CD4-positive, alpha-beta memory T cell (primary cell): ENCODE results near the gene SRRM5. TPM values are rescaled to one million over a fixed set of nuclear protein-coding genes. Genes with fewer than 3 reads are reported as not detected.
"Not testable (repeated sequence)": the region's sequence is repeated elsewhere in the genome, so short reads cannot be mapped to it uniquely, and the experiment has no call there.

ENCODE experiments used
- CTCF ChIA-PET: fragments of 350-600 bp; sonication (Branson Sonifier 250); formaldehyde crosslinking; loops from one replicate; lab custom pipeline; 2021; ENCODE audit warnings: inconsistent platforms; ENCODE audit not compliant: partially characterized antibody; lab: Charles Lee
- POLR2A ChIA-PET: fragments of 350-600 bp; sonication (Branson Sonifier 250); formaldehyde crosslinking; loops from one replicate; lab custom pipeline; 2021; ENCODE audit not compliant: partially characterized antibody; lab: Charles Lee
- DNase-seq, 5 donors: peaks; one replicate each; pipeline versions ENCODE4 v3.0.0 to v3.0.0-alpha.2; 2020 to 2022; ENCODE audit warnings: mixed read lengths in 1 of 5
- H3K27ac ChIP-seq: one replicate; pipeline ENCODE4 v1.7.0; 2013; ENCODE audit warnings: low read depth, low read length
- H3K27me3 ChIP-seq: 2 replicates; pipeline ENCODE4 v1.7.0; 2013; ENCODE audit warnings: mild to moderate bottlenecking, low read length, moderate library complexity; ENCODE audit not compliant: insufficient read depth
- H3K36me3 ChIP-seq: 2 replicates; pipeline ENCODE4 v1.7.0; 2013; ENCODE audit warnings: mild to moderate bottlenecking, low read length, moderate library complexity; ENCODE audit not compliant: insufficient read depth
- H3K4me1 ChIP-seq: 2 replicates; pipeline ENCODE4 v1.7.0; 2013; ENCODE audit warnings: mild to moderate bottlenecking, low read length, moderate library complexity; ENCODE audit not compliant: insufficient read depth
- H3K4me3 ChIP-seq, 2 donors: one replicate each; pipeline ENCODE4 v1.7.0; 2013; ENCODE audit warnings: low read length in 2 of 2, mild to moderate bottlenecking in 1 of 2
- H3K9me3 ChIP-seq, 2 donors: one replicate each; pipeline ENCODE4 v1.7.0; 2013; ENCODE audit warnings: low read length in 2 of 2, control low read depth in 1 of 2; ENCODE audit not compliant: control insufficient read depth in 1 of 2
- H3K27ac Mint-ChIP-seq, 7 donors: one replicate each; pipeline ENCODE4 v1.8.0; 2020 to 2021; ENCODE audit warnings: mixed read lengths in 7 of 7, mild to moderate bottlenecking in 6 of 7, inconsistent platforms in 3 of 7, moderate library complexity in 3 of 7
- H3K27me3 Mint-ChIP-seq, 2 donors: one replicate each; pipeline ENCODE4 v1.8.0; 2020 to 2021; ENCODE audit warnings: mixed read lengths in 2 of 2
- H3K36me3 Mint-ChIP-seq, 2 donors: one replicate each; pipeline ENCODE4 v1.8.0; 2020 to 2021; ENCODE audit warnings: mixed read lengths in 2 of 2, inconsistent platforms in 1 of 2, mild to moderate bottlenecking in 1 of 2
- H3K4me1 Mint-ChIP-seq, 4 donors: one replicate each; pipeline ENCODE4 v1.8.0; 2020 to 2021; ENCODE audit warnings: mixed read lengths in 4 of 4, mild to moderate bottlenecking in 1 of 4
- H3K4me3 Mint-ChIP-seq, 8 donors: one replicate each; pipeline ENCODE4 v1.8.0; 2020 to 2021; ENCODE audit warnings: mixed read lengths in 8 of 8, mild to moderate bottlenecking in 7 of 8, moderate library complexity in 6 of 8, inconsistent platforms in 3 of 8
- H3K9me3 Mint-ChIP-seq, 8 donors: one replicate each; pipeline ENCODE4 v1.8.0; 2020 to 2021; ENCODE audit warnings: mixed read lengths in 8 of 8, mild to moderate bottlenecking in 5 of 8, inconsistent platforms in 3 of 8, moderate library complexity in 1 of 8
- intact Hi-C: fragments of 100-400 bp; cut with micrococcal nuclease; formaldehyde crosslinking; loops from one replicate; pipeline ENCODE4 v1.15.1; 2023
- polyA plus RNA-seq, 2 donors: library from polyadenylated mRNA; unstranded; fragments of 300-500 nt; fragmentation: Illumina TruSeq; gene quantifications; one replicate each; pipeline ENCODE4 v1.2.3, GENCODE V29; 2021
- total RNA-seq, 2 experiments: library from RNA; stranded (reverse); gene quantifications; one replicate each; pipeline ENCODE4 v1.2.3, GENCODE V29; 2021

SRRM5 gene
- total and polyA plus RNA-seq, 4 experiments from 2014 or later, result 0.10 to 0.99 (median 0.83) TPM; not detected in 1

GRCh38 chr19:43634506-43634871, 22.6 kb downstream of the SRRM5 start:
- Histone ChIP-seq H3K36me3 (no peaks in the 10 kb centered on the region), H3K4me1 (peaks cover 4% of the 10 kb centered on the region), H3K9me3 (no peaks in the 10 kb centered on the region), H3K27ac (no peak overlapping the region), H3K4me3 (no peak overlapping the region), H3K27me3 (peaks cover 13% of the 10 kb centered on the region)
- POLR2A ChIA-PET, result no interaction called here
- H3K9me3 Mint-ChIP-seq, result no peaks in the 10 kb centered on the region
- no peak for DNase-seq
- CTCF ChIA-PET, result interaction anchor here (1.4 kb wide), 1 partner anchor 80 kb away, joined by 3 read pairs; no protein-coding TSS in a partner anchor
- H3K27ac Mint-ChIP-seq, result no peak overlapping the region
- H3K4me3 Mint-ChIP-seq, result no peak overlapping the region
- H3K27me3 Mint-ChIP-seq, result peaks cover 16 to 17% of the 10 kb centered on the region in 2 donors
- H3K4me1 Mint-ChIP-seq, result peaks cover 4 to 7% (median 4%) of the 10 kb centered on the region in 4 donors
- no peaks in the 10 kb centered on the region for H3K36me3 Mint-ChIP-seq
- intact Hi-C loops, result no loop called here

DNA sequence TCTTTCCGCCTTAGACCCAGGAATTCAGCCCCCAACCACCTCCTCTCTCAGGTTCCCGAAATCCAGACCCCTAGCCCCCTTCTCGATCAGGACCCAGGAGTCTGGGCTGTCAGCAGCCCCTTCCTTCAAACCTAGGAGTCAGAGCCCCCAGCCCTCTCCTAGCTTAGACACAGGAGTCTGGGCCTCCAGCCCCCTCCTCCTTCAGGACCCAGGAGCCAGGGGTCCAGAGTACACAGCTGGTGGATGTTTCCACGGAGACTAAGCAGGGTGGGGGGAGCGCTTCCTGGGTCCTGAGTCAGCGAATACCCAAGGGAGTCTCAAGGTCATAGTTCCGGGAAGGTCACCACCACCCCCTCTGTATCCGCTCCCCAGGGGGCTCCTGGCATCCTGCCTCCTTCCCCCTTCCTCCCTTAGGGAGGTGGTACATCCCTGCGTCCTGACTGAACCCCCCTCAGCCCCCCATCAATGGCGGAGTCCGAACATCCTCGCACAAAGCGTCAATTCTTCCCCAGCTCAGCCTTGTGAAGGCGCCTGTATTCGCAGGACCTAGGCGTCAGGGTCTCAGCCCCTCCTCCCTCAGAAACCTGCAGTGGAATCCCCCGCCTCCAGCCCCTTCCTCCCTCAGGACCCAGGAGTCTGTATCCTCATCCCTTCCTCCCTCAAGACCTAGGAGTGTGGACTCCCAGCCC, 23.1 kb downstream of the SRRM5 start:
- H3K9me3 ChIP-seq, result no peaks in the 10 kb centered on the region
- H3K9me3 Mint-ChIP-seq, result no peaks in the 10 kb centered on the region
- POLR2A ChIA-PET, result no interaction called here
- intact Hi-C loops, result no loop called here
- CTCF ChIA-PET, result interaction anchor here (1.4 kb wide), 1 partner anchor 80 kb away, joined by 3 read pairs; no protein-coding TSS in a partner anchor
- no peaks in the 10 kb centered on the region for H3K36me3 ChIP-seq
- peak overlapping the region in 1 of 8 donors; percentile 33 for H3K4me3 Mint-ChIP-seq
- peak overlapping the region in 1 of 7 donors; percentile 29 for H3K27ac Mint-ChIP-seq
- peaks cover 4 to 7% (median 5%) of the 10 kb centered on the region in 4 donors for H3K4me1 Mint-ChIP-seq
- no peak overlapping the region for H3K27ac ChIP-seq
- H3K36me3 Mint-ChIP-seq, result no peaks in the 10 kb centered on the region
- no peak overlapping the region for H3K4me3 ChIP-seq
- peaks cover 4% of the 10 kb centered on the region for H3K4me1 ChIP-seq
- no peak for DNase-seq
- peaks cover 17 to 18% of the 10 kb centered on the region in 2 donors for H3K27me3 Mint-ChIP-seq
- H3K27me3 ChIP-seq, result peaks cover 13% of the 10 kb centered on the region

- Mint-ChIP-seq H3K4me1 (peaks cover 6 to 11% (median 8%) of the 10 kb centered on the region in 4 donors), H3K27me3 (peaks cover 17 to 21% of the 10 kb centered on the region in 2 donors)
- H3K9me3 ChIP-seq, DNase-seq, H3K36me3 Mint-ChIP-seq, H3K9me3 Mint-ChIP-seq, H3K27ac ChIP-seq, POLR2A ChIA-PET, H3K36me3 ChIP-seq, intact Hi-C loops, H3K4me1 ChIP-seq, H3K4me3 ChIP-seq, H3K27ac Mint-ChIP-seq, H3K4me3 Mint-ChIP-seq: not testable (repeated sequence)
- peaks cover 13% of the 10 kb centered on the region for H3K27me3 ChIP-seq
- CTCF ChIA-PET, result interaction anchor here (1.4 kb wide), 1 partner anchor 81 kb away, joined by 3 read pairs; no protein-coding TSS in a partner anchor
These were observed 23.7 kb downstream of the SRRM5 start for GRCh38 chr19:43635561-43635940.

DNA sequence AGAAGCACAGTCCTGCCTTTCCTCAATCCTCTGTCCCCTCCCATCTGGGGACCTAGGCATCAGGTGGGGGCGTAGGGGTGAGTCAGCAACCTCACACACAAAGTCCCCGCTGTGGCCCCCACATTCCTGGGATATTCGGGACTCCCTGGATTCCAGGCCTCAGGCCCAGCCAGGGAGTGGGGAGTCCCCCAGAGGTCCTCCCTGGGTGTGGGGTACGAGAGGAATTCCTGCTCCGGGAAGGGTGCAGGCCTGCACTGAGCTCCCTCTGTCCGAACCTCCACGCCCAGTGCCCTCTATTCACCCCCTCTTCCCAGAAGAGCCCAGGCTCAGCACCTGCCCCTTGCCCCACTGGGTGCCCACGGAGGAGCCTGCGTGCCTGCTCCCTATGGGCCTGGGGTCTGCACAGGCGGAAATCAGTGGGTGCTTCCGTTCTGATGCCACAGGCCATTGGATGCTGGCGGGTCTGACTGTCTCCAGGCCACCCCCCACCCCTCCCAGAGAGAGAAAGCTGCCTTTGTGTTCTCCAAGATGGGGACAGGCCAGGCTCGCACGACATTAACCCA, 24.3 kb downstream of the SRRM5 start:
- H3K36me3 Mint-ChIP-seq, result no peaks in the 10 kb centered on the region
- DNase-seq, result no peak
- POLR2A ChIA-PET, result no interaction called here
- H3K9me3 Mint-ChIP-seq, result no peaks in the 10 kb centered on the region
- no peaks in the 10 kb centered on the region for H3K9me3 ChIP-seq
- H3K4me1 ChIP-seq, result peaks cover 10% of the 10 kb centered on the region
- H3K4me3 ChIP-seq, result no peak overlapping the region
- intact Hi-C loops, result no loop called here
- H3K4me3 Mint-ChIP-seq, result no peak overlapping the region
- peaks cover 13% of the 10 kb centered on the region for H3K27me3 ChIP-seq
- no peak overlapping the region for H3K27ac ChIP-seq
- CTCF ChIA-PET, result no interaction called here
- H3K36me3 ChIP-seq, result no peaks in the 10 kb centered on the region
- peaks cover 17 to 22% of the 10 kb centered on the region in 2 donors for H3K27me3 Mint-ChIP-seq
- H3K27ac Mint-ChIP-seq, result no peak overlapping the region
- peaks cover 6 to 14% (median 10%) of the 10 kb centered on the region in 4 donors for H3K4me1 Mint-ChIP-seq

DNA sequence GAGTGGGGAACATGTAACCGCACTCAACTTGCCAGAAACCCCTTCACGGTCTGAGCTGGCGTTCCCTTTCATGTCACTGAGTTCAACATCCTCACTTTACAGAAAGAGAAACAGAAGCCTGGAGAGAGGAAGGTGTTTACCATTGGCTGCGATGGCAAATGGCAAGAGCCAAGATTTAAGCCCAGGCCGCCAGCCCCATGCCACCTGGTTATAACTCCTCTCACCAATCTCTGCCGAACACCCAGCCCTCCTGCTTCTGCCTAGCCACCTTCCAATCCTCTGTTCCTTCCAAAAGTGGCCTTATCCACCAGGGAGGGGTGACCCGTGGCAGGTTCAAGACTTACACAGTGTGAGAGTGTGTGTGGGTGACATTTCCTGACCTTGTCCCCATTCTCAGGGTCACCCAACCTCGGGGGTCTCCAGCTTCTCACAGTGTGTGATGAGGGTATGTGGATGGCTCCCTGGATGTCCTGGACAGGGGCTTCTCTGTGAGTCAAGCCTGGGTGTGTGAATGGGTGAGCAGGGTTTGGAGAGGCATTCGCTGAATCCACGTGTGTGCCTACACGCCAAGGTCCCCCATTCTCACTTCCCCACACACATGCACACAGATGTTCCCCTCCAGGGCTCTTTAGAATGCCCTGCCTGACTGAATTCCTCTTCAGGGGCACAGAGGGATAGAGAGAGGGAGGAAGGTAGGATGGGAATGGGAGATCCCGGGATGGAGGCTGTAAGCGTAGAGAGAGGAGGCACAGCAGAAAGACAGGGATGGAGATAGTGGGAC, 26.5 kb downstream of the SRRM5 start:
- peak overlapping the region in 5 of 7 donors; percentile 65 to 81 (median 76) for H3K27ac Mint-ChIP-seq
- Histone ChIP-seq H3K36me3 (no peaks in the 10 kb centered on the region), H3K4me1 (peaks cover 10% of the 10 kb centered on the region), H3K27ac (no peak overlapping the region), H3K27me3 (peaks cover 13% of the 10 kb centered on the region), H3K9me3 (no peaks in the 10 kb centered on the region), H3K4me3 (no peak overlapping the region)
- peaks cover 17 to 18% of the 10 kb centered on the region in 2 donors for H3K27me3 Mint-ChIP-seq
- DNase-seq, result no peak
- peaks cover 8 to 17% (median 11%) of the 10 kb centered on the region in 4 donors for H3K4me1 Mint-ChIP-seq
- intact Hi-C loops, result no loop called here
- POLR2A ChIA-PET, result no interaction called here
- H3K9me3 Mint-ChIP-seq, result no peaks in the 10 kb centered on the region
- H3K4me3 Mint-ChIP-seq, result peak overlapping the region; percentile 66 to 87 (median 81)
- H3K36me3 Mint-ChIP-seq, result no peaks in the 10 kb centered on the region
- CTCF ChIA-PET, result interaction anchor here (1.3 kb wide), 1 partner anchor 30 kb away, joined by 4 read pairs; no protein-coding TSS in a partner anchor

GRCh38 chr19:43638995-43639518, 27.2 kb downstream of the SRRM5 start:
- POLR2A ChIA-PET, result no interaction called here
- H3K4me3 ChIP-seq, result no peak overlapping the region
- DNase-seq, result no peak

More at GRCh38 chr19:43638995-43639518, 27.2 kb downstream of the SRRM5 start:
- no peak overlapping the region for H3K27ac ChIP-seq
- Mint-ChIP-seq H3K27ac (peak overlapping the region in 6 of 7 donors; percentile 6 to 81 (median 72)), H3K36me3 (no peaks in the 10 kb centered on the region), H3K4me1 (peaks cover 8 to 17% (median 11%) of the 10 kb centered on the region in 4 donors), H3K27me3 (peaks cover 16 to 17% of the 10 kb centered on the region in 2 donors), H3K9me3 (no peaks in the 10 kb centered on the region), H3K4me3 (peak overlapping the region; percentile 66 to 87 (median 81))
- intact Hi-C loops, result no loop called here
- CTCF ChIA-PET, result interaction anchor here (1.0 to 1.4 kb wide), 2 partner anchors 13 to 29 kb away, joined by 3 to 4 read pairs; no protein-coding TSS in a partner anchor
- peaks cover 13% of the 10 kb centered on the region for H3K27me3 ChIP-seq
- H3K9me3 ChIP-seq, result no peaks in the 10 kb centered on the region
- no peaks in the 10 kb centered on the region for H3K36me3 ChIP-seq
- H3K4me1 ChIP-seq, result peaks cover 10% of the 10 kb centered on the region
